GM21381 (cell line): ENCODE measurements around the gene KRT6C.

Experiments used
- ATAC-seq: cut with Tn5 transposase; IDR thresholded peaks from one replicate; pipeline ENCODE4 v1.9.1; 2021; ENCODE audit warnings: mild to moderate bottlenecking, moderate library complexity; ENCODE audit not compliant: unreplicated experiment

The KRT6C gene

DNA sequence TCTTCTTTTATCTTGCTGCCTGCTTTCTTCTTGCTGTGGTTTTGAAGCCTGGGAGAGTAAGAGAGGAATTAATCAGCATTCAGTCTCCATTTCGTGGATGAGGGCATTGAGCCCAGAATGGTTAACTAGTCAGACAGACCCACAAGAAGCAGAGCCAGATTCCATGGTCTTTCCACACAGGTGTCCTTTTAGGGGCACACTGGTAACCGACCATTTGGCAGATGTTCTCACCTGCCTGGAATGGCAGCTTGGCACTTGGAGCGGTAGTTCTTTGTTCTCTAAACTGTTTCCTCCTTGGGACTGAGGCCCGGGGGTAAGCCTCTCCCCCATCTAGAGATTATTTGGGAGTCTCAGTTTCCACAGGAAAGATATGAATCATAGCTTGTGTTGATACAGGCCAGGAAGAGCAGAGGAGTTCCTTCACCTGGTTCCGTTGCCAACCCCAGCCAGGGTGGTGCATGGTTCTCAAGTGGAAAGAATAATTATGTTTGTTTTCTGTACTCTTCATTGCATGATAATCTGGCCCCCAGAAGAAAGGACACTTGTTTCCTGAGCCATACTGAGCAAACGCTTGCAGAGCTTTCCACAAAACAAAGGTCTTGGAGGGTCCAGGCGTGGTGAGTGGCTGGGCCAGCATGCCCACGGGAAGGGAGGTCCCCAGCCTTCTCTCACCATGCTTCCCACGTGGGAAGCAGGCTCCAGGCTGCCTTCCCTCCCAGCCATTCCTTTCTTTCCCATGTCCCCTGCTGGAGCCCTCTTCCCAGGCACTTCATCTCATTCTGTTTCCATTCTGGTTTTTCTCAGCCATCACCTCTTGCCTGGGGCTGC, 37.4 kb downstream of the KRT6C start:
- ATAC-seq: no peak

- no peak for ATAC-seq
Observed at GRCh38 chr12:52435659-52435999, 38.0 kb downstream of the KRT6C start.

GRCh38 chr12:52434760-52435530, 38.7 kb downstream of the KRT6C start:
- no peak for ATAC-seq

GRCh38 chr12:52434081-52434733, 39.4 kb downstream of the KRT6C start, which contains the start of gene KRT75:
TSS of gene KRT75 (minus strand) at chr12:52434371. CDS start at chr12:52434304, 67 bp downstream.
- ATAC-seq: no peak

- ATAC-seq: no peak
Observed at GRCh38 chr12:52433501-52434080, 40.0 kb downstream of the KRT6C start.

- no peak for ATAC-seq
Observed at GRCh38 chr12:52432559-52433207, 40.9 kb downstream of the KRT6C start.

DNA sequence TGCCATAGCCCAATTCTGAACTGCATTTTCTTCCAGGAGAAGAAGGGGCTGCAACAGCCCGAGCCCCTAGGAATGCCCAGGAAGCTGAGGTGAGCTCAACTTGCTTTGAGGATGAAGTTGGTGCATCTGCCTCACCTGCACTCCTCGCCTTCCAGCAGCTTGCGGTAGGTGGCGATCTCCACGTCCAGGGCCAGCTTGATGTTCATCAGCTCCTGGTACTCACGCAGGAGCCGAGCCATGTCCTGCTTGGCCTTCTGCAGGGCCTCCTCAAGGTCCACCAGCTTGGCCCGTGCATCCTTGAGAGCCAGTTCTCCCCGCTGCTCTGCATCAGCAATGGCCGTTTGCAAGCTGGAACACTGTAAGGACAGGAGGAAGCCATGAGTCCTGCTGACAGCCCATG, 45.5 kb downstream of the KRT6C start:
- ATAC-seq: no peak

GRCh38 chr12:52427083-52427482, 46.5 kb downstream of the KRT6C start:
- ATAC-seq: no peak

DNA sequence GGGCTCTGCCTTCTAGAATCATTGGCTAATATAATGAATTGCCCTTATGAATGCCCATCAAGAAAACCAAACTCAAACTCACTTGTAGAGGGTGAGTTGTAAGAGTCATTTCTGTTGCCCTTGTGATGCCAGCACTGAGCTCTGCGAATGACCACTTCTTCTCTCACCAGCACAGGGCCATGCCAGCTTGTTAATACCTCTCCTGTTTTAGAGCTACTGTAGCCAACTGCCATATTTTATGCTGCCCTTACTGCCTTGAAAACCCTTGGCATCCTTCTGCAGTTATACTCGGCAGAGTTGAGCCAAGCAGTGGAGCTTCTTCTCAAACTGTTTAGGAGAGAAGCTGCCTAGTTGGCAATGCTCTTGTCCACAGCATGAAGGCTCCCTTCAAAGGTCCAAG, 47.6 kb downstream of the KRT6C start:
- ATAC-seq: no peak

GRCh38 chr12:52425466-52425865, 48.1 kb downstream of the KRT6C start:
- ATAC-seq: no peak

DNA sequence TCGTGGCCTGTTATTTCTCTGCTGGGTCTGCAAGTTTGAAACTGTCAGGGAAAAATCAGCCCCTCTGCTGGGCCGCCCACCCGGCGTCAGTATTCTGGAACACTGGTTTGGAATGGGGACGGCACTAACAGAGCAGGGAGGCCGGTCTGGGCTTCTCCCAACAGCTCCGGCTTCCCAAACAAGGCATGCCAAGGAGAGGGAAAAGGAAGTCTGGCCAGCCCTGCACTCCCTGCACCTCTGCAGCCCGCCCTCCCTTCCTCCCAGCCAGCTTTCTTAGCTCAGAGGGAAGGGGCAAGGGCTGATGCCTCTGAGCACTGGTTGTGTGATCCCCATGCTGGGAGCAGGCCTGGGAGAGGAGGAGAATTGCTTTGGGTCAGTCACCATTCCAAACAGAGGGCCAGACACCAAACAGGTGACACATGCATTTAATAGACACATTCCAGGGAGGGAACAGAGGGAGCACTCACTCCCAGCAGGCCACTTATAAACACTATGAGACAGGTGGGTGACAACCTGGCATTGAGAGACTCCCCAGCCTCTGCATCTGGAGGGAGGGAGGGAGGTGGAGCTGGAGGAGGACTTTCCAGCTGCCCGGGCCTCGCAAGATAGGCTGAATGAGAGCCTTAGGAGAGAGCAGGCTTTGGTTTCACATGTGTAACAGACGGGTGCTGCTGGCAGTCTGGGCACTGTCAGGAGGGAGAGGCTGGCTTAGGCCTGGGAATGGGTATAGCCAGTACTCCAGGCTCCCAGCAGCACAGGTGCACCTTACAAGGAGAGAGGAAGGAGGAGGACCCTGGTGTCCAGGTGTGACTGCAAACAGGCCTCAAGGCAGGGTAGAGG, 49.7 kb downstream of the KRT6C start:
- no peak for ATAC-seq

- ATAC-seq: no peak
Observed at GRCh38 chr12:52423035-52423434, 50.6 kb downstream of the KRT6C start.

DNA sequence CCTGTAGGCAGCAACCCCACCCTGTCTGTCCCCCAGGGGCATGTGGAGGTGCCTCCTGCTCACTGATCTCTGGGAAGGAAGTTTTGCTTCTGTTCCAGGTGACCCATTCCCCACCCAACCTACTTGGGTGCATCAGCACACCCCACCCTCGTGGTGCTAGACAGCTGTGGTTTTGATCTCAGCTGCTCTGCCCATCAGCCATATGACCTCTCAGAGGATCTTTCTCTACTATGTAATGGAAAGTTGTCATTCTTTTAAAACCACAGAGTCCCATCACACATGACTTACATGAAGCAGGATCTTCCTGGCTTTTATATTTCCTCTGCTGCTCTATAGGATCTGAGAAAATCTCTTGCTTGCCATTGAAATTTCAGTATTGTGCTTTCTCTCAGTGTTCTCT, 53.9 kb downstream of the KRT6C start:
- no peak for ATAC-seq

DNA sequence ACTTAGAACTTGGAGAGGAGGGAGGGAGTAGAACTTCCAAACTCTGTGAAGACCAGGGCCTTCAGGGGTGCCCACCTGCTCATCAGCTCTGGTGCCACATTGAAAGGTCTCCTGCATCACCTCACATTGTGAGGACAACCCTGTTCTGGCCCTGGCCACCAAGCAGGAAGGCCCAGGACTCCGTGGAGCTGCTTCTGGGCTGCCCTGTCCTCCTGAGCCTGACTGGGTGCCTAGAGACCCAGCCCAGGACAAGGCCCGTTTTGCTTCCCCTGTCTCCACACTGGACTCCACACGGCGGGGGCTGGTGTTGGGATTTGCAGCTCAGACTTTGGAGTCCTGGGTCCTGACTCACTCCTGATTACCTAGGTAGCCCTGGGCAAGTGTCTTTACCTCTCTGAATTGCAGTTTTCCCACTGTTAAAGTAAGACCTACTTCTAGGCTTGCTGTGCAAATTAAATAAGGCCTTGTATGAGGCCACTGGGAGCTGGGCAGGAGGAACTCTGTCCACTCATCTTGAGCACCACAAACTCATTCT, 55.0 kb downstream of the KRT6C start:
- no peak for ATAC-seq
